Measurements from ENCODE around the gene MAML3.

DNA sequence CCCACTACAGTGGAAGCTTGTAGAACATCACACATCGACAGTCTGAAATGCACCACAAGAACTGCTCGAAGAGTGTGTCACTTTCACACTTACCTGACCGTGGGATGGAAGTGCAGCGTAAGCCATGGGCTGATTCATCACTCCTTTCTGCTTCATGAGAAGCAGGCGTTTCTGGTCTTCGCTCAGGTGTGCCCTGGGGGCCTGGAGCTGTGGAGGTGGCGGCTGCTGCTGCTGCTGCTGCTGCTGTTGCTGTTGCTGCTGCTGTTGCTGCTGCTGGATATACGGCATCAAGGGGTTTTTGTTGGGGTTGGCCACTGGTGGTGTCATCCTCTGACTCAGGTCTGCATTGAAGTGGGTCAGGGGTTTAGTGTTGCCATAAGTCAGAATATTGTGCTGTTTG is 264.7 kb downstream of the MAML3 start:
- TF ChIP-seq, protein P1, sequence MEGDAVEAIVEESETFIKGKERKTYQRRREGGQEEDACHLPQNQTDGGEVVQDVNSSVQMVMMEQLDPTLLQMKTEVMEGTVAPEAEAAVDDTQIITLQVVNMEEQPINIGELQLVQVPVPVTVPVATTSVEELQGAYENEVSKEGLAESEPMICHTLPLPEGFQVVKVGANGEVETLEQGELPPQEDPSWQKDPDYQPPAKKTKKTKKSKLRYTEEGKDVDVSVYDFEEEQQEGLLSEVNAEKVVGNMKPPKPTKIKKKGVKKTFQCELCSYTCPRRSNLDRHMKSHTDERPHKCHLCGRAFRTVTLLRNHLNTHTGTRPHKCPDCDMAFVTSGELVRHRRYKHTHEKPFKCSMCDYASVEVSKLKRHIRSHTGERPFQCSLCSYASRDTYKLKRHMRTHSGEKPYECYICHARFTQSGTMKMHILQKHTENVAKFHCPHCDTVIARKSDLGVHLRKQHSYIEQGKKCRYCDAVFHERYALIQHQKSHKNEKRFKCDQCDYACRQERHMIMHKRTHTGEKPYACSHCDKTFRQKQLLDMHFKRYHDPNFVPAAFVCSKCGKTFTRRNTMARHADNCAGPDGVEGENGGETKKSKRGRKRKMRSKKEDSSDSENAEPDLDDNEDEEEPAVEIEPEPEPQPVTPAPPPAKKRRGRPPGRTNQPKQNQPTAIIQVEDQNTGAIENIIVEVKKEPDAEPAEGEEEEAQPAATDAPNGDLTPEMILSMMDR (CRISPR knock-in tag; IDR thresholded peaks at IDR 0.05) = no peak
- TF ChIP-seq MAFG (CRISPR knock-in tag; IDR thresholded peaks at IDR 0.05) (no peak), ZSCAN12 (CRISPR knock-in tag; IDR thresholded peaks at IDR 0.05) (no peak), GLI4 (CRISPR knock-in tag; IDR thresholded peaks at IDR 0.05; ENCODE audit: borderline replicate concordance) (no peak), SKI (IDR thresholded peaks at IDR 0.05; ENCODE audit: partially characterized antibody) (no peak), SP1 (IDR thresholded peaks at IDR 0.05) (no peak), SP1 (CRISPR knock-in tag; IDR thresholded peaks at IDR 0.05) (no peak)
- TF ChIP-seq, protein P2, sequence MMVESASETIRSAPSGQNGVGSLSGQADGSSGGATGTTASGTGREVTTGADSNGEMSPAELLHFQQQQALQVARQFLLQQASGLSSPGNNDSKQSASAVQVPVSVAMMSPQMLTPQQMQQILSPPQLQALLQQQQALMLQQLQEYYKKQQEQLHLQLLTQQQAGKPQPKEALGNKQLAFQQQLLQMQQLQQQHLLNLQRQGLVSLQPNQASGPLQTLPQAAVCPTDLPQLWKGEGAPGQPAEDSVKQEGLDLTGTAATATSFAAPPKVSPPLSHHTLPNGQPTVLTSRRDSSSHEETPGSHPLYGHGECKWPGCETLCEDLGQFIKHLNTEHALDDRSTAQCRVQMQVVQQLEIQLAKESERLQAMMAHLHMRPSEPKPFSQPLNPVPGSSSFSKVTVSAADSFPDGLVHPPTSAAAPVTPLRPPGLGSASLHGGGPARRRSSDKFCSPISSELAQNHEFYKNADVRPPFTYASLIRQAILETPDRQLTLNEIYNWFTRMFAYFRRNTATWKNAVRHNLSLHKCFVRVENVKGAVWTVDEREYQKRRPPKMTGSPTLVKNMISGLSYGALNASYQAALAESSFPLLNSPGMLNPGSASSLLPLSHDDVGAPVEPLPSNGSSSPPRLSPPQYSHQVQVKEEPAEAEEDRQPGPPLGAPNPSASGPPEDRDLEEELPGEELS (CRISPR knock-in tag; IDR thresholded peaks at IDR 0.05) = no peak

All from HepG2 (cell line).